H4 (cell line): ENCODE measurements around the gene DPP3. TPM values are rescaled to one million over a fixed set of nuclear protein-coding genes. Genes with fewer than 3 reads are reported as not detected.

Source experiments
- DNase-seq: peaks from one replicate; pipeline ENCODE4 v3.0.0-alpha.2; 2015; ENCODE audit warnings: low spot score
- total RNA-seq: library from RNA; depleted of rRNA; stranded (reverse); fragments of >200 nt; shearing (Covaris generic); gene quantifications from 2 replicates; pipeline ENCODE4 v1.2.3, GENCODE V29; 2014

DPP3 gene
- total RNA-seq, 1 experiment from 2014 or later, result 61.4 TPM

DNA sequence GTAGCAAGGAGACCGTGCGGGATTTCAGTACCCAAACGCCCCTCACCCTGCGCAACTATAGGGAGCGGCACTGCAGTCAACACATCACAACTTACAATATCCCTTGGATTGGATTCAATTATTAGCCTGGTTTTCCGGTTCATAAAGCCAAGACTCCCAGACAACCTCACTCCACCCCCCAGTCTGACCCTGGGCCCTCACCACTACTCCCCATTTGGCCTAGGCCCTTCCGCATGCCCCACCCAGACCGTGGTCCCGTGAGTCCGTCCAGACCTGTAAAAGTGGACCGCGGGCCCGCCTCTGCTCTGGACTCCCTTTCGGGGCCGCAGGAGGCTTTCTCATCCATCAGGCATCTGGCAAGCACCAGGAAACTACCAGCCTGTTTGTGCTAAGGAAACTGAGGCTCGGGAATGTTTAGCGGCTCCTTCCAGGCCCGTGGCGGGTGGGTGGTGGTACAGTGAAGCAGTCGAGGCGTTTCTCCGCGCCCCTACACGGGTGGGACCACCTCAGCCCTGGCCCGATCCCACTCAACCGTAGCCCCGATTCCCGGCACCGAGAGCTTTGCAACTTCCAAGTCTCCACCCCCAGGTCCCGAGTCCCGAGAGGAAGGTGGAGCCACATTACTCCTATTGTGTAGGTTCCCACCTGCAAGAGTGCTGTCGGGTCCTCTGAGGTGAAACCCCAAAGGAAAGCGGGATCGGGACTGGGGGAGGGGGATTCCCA is 679 bp upstream of the DPP3 start:
- DNase-seq, result peak; percentile 10

DNA sequence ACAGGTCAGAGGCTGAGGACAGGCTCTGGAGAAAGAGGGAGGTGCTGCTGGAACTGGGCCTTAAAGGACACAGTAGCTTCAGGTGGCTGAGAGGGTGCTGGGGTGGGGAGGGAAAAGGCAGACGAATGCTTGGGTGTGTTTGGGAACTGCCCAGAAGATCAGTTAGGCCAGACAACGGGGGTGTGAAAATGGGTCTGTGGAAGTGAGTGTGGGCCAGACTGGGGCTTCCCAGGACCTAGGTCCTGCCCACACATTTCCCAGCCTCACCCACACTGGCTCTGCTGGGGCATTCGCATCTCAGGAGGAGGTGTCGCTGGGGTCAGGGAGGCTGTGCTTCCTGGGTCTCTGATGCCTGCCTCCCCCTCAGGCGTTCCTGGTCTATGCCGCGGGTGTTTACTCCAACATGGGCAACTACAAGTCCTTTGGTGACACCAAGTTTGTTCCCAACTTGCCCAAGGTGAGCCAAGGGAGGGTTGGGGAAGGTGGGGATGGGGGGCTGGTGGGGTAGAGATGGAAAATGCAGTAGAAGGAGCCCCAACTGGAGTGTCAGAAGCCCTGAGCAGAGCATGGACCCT is 4.7 kb downstream of the DPP3 start:
- DNase-seq, result no peak

DNA sequence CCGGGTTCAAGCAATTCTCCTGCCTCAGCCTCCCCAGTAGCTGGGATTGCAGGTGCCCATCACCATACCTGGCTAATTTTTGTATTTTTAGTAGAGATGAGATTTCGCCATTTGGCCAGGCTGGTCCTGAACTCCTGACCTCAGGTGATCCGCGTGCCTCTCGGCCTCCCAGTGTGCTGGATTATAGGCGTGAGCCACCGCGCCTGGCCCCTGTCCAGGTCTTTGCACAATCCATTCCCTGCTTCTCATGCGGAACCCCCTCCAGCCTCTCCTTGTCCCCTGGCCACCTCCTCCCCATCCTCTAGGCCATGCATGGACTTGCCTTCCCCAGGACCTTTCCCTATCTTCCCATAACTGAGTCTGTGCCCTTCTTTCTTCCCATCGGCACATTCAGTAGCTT is 8.7 kb downstream of the DPP3 start:
- no peak for DNase-seq

DNA sequence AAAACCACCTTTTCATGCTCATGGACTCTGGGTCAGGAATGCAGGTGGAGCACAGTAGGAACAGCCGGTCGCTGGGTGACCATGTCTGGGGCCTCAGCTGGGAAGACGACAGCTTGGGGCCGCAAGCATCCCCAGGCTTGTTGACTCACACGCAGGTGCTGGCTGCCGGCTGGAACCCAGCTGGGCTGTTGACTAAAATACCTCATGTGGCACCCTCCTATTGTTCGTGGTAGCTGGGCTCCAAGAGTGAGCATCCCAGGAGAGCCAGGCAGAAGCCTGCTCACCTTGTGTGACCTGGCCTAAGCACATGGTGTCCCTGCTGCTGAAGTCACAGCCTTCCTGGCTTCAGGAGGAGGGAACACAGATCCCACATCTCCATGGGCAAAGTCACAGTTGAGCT is 9.4 kb downstream of the DPP3 start:
- no peak for DNase-seq

DNA sequence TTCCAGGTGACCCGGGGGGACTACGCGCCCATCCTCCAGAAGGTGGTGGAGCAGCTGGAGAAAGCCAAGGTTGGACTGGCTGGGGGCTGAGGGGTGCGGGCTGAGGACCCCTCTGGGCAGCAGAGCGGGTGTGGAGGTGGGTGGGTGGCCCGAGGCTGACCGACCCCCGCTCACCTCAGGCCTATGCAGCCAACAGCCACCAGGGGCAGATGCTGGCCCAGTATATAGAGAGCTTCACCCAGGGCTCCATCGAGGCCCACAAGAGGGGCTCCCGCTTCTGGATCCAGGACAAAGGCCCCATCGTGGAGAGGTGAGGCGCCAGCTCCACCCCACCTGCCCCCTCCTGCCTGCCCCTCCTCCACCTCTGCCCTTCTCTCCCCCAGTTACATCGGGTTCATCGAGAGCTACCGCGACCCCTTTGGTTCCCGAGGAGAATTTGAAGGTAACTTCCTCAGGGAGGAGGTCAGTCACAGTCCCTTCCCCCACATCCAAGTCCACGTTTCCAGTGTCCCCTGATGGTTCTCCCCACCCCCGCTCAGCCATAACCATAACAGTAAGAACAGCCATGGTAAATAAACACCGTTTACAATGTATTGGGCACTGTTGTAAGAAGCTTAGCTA is 11.2 kb downstream of the DPP3 start:
- no peak for DNase-seq

DNA sequence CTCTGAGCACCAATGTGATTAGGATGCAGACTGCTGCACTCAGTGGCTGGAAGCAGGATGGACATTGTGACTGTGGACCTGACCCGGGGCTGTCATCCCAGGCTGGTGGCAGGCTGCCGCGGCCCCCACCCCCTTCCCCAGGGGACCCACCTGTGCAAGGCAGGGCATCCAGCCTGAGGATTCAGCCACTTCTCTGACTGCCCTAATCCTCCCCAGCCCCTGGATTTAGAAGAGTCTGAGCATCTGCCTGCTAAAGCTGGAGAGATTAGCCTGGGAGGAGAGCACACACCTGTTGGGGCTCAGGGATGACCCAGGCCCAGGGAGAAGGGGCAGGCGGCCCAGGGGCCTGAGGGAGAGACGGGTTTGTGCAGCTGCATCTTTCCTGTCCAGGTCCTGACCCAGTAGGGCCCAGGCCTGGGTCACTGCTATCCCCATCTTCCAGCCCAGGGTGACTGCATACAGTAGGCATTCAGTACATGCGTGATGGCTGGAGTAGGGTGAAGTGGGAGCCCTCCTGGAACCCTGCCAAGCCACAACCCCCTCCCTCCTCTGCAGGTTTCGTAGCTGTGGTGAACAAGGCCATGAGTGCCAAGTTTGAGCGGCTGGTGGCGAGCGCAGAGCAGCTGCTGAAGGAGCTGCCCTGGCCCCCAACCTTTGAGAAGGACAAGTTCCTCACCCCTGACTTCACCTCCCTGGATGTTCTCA is 12.1 kb downstream of the DPP3 start:
- no peak for DNase-seq

DNA sequence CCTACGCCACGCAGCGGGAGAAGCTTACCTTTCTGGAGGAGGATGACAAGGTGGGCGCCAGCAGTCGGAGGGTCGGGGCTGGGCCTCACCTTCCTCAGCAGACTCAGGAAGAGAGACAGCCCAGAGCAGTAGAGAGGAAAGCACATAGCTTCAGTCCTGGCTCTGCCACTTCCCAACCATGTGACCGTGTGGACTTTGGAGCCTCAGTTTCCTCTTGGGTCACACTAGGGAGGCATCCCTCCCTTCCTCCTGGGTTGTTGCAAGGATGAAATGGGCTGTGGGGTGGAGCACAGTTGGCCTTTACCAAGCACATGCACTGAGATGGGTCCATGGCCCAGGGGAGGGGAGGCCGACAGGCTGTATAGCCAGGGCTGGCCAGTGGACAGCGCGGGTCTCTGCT is 12.9 kb downstream of the DPP3 start:
- DNase-seq, result no peak

DNA sequence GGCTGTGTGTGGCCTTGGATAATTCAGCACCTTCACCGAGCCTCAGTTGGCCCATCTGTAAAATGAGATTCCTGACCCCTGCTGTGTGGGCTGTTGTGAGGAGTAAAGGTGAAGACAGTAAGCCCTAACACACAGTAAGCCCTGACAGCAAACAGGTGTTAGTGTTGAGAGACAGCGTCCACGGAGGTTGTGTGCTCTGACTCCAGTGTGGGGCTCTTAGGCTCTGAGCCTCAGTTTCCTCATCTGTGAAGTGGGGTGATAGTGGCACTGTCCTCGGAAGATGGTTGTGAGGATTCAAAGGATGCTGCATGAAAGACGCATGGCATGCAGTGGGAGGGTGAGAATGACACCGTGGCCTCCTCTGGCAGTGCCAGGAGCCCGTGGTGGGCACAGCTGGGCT is 14.2 kb downstream of the DPP3 start:
- no peak for DNase-seq

DNA sequence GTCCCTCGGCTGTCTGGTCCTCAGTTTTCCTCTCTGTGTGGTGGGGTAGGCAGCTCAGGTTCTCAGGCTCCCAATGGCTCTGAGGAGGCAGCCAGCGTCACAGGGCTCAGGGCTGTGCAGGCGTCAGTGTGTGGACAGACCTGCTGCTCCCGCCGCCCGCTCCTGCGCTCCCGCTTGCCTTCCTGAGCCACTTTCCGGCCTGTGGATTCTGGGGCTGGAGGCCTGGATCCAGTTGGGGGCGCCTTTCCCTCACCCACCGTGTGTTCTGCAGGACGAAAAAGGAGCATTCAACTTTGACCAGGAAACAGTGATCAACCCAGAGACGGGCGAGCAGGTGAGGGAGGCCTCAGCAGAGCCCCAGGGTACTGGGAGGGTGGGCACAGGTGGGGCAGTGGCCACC is 14.7 kb downstream of the DPP3 start:
- DNase-seq, result no peak

DNA sequence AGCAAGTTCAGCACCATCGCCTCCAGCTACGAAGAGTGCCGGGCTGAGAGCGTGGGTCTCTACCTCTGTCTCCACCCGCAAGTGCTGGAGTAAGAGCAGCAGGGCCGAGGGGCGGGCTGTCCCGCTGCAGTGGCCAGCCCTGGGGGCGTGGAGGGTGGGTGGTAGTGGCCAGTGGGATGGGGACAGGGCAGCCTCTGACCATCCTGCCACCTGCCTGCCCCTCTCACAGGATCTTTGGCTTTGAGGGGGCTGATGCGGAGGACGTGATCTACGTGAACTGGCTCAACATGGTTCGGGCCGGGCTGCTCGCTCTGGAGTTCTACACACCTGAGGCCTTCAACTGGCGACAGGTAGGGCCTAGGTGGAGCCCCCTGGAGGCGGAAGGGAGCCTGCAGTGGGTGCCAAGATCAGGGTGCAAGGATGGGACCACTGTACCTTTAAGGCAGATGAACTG is 15.2 kb downstream of the DPP3 start:
- no peak for DNase-seq

DNA sequence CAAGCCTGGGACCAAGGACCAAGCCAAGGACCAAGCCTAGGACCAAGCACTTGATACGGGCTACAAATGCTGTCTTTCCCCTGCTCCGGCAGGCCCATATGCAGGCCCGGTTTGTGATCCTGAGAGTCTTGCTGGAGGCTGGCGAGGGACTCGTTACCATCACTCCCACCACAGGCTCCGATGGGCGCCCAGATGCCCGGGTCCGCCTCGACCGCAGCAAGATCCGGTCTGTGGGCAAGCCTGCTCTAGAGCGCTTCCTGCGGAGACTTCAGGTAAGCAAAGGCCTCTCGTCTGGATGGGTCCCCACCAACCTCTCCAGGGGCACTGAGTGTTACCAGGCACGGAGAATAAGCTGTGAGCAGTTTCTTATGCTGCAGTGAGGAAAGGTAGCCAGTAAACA is 17.0 kb downstream of the DPP3 start:
- DNase-seq, result no peak

DNA sequence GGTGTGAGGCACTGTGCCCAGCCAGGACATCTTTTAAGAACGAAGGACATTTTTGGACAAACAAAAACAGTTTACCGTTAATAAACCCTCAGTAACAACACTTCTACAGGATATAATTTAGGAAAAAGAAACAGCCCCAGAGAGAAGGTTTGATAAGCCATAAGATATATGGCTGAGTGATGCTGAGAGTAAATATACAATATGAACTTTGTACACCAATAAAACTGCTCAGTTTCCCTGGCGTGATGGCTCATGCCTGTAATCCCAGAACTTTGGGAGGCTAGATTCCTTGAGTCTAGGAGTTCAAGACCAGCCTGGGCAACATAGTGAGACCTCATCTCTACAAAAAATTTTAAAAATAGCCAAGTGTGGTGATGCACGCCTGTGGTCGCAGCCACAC is 18.3 kb downstream of the DPP3 start:
- no peak for DNase-seq

DNA sequence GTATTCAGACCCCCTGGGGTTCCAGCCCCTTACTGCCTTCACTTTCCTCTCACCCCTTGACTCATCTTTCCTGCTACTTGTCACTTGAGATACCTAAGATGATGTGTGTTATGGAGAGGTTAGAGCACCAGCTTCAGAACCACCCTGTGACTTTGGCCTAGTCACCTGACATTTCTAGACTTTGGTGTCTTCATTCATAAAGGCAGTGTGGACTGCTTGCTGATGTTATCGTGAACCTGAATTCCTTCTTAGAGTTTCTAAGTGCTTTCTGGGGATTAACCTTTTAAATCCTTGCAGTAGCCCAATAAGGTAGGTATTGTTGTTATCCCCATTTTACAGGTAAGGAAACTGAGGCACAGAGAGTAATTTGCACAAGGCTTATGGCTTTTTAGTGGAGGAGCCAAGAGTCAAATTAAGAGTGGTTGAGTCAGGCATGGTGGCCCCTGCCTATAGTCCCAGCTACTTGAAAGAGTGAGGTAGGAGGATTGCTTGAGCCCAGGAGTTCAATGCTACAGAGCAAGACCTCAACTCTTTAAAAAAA is 25.1 kb downstream of the DPP3 start:
- DNase-seq, result no peak

DNA sequence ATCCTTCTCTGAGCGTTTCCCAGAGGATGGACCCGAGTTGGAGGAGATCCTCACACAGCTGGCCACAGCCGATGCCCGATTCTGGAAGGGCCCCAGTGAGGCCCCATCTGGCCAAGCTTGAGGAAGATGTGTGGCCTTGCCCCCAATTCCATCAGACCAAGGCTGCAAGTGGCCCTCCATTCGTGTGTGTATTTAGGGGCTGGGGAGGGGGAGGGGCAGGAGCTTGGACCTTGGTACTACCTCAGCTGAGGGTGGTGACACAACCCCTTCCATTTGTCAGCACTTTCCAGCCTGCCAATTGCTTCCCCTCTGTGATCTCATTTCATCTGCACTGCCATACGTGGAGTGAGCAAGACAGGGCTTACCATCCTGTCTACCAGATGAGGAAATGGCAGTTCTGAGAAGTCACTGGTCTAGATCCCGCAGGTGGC is 28.9 kb downstream of the DPP3 start:
- no peak for DNase-seq

DNA sequence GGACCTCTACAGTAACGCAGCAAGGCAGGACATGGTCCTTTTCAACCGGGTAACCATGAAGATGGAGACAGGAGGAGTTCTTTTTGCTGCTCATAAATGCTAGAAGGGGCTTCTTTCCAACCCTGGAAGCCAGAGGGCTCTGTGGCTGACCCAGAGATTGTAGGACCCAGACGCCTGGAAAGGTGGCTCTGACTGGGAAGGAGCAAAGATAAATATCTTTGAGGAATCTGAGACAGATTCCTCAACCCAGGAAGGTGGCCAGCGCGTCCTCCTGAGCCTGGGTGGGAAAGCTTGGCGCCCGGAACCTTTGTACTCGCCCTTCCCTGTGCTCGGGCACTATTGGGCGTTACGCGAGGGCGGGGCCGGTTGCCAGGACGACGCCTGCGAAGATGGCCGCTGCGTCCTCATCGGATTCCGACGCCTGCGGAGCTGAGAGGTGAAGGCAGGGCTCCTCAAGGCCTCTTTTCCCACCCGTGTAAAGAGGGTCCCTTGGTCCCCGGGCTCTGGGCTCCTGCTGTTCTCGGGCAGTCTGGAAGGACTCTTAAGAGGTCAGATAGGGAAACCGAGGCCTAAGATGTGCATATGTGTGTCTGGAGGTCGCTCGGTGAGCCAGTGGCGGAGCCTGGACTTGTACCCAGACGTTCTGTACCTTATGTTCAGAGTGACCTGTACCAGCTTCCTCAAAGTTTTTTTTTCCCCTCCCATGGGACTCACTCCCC is 30.2 kb downstream of the DPP3 start, which contains the start of gene BBS1:
Gene BBS1 (plus strand): TSS at position 365 of the 719 bp plus-strand sequence. CDS start 25 bp downstream, at position 390.
- DNase-seq, result peak; percentile 60

DNA sequence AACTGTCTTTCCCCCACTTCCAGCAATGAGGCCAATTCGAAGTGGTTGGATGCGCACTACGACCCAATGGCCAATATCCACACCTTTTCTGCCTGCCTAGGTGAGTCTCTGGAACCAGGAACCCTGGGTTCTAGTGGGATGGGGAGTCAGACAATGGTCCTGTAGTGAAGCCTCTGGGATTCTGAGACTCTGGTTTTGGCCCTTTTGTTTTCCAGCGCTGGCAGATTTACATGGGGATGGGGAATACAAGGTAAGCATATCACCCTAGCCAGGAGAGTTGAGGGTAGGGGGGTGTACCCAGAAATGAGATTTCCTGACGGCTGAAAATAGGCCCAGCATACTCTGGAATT is 30.7 kb downstream of the DPP3 start:
- DNase-seq, result no peak

DNA sequence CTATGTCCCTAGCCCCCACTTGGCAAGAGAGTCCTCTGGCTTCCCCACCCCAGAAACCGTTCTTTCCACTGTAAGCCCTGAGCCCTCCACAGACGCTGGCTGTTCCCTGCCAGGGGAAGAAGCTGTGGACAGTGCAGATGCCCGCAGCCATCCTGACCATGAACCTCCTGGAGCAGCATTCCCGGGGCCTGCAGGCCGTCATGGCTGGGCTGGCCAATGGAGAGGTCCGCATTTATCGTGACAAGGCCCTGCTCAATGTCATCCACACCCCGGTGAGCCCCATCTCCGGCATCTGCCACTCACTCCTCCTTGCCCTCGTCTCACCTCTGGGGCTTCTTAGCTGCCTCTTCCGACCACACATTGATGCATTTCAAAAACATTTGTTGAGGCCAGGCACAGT is 43.4 kb downstream of the DPP3 start:
- DNase-seq, result no peak

DNA sequence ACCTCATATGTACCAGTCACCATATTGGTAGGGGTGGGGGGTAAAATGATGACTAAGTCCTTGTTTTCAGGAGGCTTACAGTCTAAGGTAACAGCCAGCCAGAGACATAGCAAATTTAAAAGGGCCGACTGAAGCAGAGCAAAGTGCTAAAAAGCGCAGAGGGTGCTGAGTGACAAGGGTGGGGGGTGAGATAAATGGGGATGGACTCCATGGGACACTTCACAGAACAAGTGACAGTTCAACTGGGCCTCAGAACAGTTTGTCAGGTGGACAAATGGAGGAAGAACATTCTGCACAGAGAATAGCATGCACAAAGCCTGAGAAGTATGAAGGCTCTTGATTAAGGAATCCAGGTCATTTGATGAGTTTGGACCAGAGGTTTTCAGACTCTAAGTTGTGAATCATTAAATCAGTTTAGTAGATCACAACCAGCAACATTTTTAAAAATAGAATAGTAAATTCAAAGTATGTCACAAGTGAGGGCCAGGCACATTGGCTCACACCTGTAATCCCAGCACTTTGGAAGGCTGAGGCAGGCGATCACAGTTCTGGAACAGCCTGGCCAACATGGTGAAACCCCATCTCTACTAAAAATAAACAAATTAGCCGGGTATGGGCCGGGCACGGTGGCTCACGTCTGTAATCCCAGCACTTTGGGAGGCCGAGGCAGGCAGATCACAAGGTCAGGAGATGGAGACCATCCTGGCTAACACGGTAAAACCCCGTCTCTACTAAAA is 44.2 kb downstream of the DPP3 start:
- no peak for DNase-seq

DNA sequence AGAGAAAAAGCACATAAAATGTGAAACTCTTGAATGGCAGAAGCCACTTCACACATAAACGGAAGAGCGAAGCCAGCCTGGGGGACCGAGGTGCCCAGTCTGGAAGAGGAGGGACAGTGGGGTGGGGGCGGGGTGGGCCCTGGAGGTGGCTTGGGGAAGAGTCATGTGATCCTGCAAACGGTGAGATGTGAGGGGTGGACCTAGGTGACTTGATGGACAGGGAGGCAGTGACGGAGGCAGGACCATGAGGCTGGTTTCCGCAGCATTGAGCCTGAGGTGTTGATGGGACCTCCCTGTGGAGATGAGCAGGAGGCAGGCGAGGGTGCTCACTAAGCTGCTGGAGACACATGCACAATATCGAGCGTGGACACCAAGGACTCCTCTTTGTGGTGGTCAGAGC is 48.8 kb downstream of the DPP3 start:
- DNase-seq, result no peak

DNA sequence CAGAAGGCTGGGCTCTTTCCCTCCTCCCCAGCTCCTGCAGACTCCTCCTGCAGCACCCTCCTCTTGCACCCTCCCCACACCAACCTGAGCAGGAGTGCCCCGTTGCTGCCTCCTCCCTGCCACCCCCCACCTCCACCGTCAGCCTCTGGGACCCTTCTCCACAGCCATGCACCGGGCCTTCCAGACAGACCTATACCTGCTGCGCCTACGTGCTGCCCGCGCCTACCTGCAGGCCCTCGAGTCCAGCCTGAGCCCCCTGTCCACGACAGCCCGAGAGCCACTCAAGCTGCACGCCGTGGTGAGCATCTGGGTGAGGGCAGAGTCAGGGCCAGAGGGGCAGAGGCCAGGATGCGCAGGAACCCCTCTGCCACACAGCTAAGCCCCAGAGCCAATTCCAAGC is 49.4 kb downstream of the DPP3 start:
- no peak for DNase-seq
